ENCODE data around the gene GUCA1C. TPM values are rescaled to one million over a fixed set of nuclear protein-coding genes. Genes with fewer than 3 reads are reported as not detected.

Gene GUCA1C
- total RNA-seq, 4 donors from 2014 or later, result not detected

Other genes with a start within 250 kb of the GUCA1C start
- not detected for gene RETNLB, start 196.5 kb downstream of the GUCA1C start, total RNA-seq
- gene TRAT1, start 131.1 kb downstream of the GUCA1C start, total RNA-seq, result 1 to 10 TPM in 1 of 4 donors, under 1 TPM in 1, not detected in 2; 0.76 to 2.4 TPM
- gene MORC1, start 164.3 kb upstream of the GUCA1C start, total RNA-seq, result not detected
- gene C3orf85, start 182.8 kb upstream of the GUCA1C start, total RNA-seq, result not detected

Measured in suprapubic skin (tissue), 4 donors.